Panc1 (cell line): Measurements from ENCODE around the gene IGDCC3.

Source experiments
- POLR2AphosphoS5 ChIP-seq: IDR thresholded peaks from 2 replicates; pipeline ENCODE4 v1.6.1; 2012; ENCODE audit warnings: mild to moderate bottlenecking, low read depth, low read length, moderate library complexity
- TF ChIP-seq, protein P1 (sequence below): fragments of 450-650 bp; IDR thresholded peaks from 2 replicates; pipeline ENCODE4 v1.5.1; 2017; ENCODE audit warnings: mild to moderate bottlenecking

DNA sequence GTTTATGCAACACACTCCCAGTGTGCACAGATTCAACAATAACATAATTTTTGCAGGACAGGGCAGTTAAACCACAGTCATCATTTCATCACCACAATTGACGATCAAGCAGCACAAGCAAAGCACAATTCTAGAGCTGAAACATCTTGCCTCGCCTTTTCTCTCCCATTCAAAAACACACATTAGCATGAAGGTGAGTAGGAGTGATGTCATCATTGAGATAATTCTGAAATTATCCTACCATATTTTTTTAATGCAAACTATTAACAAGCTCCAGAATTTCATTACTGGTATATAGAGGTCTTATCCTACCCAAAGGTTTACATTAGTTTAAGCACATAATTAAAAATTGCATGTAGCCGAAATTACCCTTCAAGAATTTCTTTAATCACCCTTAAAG, 3.5 kb downstream of the IGDCC3 start:
- TF ChIP-seq, protein P1, sequence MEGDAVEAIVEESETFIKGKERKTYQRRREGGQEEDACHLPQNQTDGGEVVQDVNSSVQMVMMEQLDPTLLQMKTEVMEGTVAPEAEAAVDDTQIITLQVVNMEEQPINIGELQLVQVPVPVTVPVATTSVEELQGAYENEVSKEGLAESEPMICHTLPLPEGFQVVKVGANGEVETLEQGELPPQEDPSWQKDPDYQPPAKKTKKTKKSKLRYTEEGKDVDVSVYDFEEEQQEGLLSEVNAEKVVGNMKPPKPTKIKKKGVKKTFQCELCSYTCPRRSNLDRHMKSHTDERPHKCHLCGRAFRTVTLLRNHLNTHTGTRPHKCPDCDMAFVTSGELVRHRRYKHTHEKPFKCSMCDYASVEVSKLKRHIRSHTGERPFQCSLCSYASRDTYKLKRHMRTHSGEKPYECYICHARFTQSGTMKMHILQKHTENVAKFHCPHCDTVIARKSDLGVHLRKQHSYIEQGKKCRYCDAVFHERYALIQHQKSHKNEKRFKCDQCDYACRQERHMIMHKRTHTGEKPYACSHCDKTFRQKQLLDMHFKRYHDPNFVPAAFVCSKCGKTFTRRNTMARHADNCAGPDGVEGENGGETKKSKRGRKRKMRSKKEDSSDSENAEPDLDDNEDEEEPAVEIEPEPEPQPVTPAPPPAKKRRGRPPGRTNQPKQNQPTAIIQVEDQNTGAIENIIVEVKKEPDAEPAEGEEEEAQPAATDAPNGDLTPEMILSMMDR: no peak
- no peak for TF ChIP-seq POLR2AphosphoS5
